CD4-positive, alpha-beta memory T cell (primary cell): ENCODE results near the gene FEN1. TPM values are rescaled to one million over a fixed set of nuclear protein-coding genes. Genes with fewer than 3 reads are reported as not detected.

Experiments used
- CTCF ChIA-PET: fragments of 350-600 bp; sonication (Branson Sonifier 250); formaldehyde crosslinking; loops from one replicate; lab custom pipeline; 2021; ENCODE audit warnings: inconsistent platforms; ENCODE audit not compliant: partially characterized antibody; lab: Charles Lee
- POLR2A ChIA-PET: fragments of 350-600 bp; sonication (Branson Sonifier 250); formaldehyde crosslinking; loops from one replicate; lab custom pipeline; 2021; ENCODE audit not compliant: partially characterized antibody; lab: Charles Lee
- DNase-seq, 5 donors: peaks; one replicate each; pipeline versions ENCODE4 v3.0.0 to v3.0.0-alpha.2; 2020 to 2022; ENCODE audit warnings: mixed read lengths in 1 of 5
- H3K27ac ChIP-seq: one replicate; pipeline ENCODE4 v1.7.0; 2013; ENCODE audit warnings: low read depth, low read length
- H3K27me3 ChIP-seq: 2 replicates; pipeline ENCODE4 v1.7.0; 2013; ENCODE audit warnings: mild to moderate bottlenecking, low read length, moderate library complexity; ENCODE audit not compliant: insufficient read depth
- H3K36me3 ChIP-seq: 2 replicates; pipeline ENCODE4 v1.7.0; 2013; ENCODE audit warnings: mild to moderate bottlenecking, low read length, moderate library complexity; ENCODE audit not compliant: insufficient read depth
- H3K4me1 ChIP-seq: 2 replicates; pipeline ENCODE4 v1.7.0; 2013; ENCODE audit warnings: mild to moderate bottlenecking, low read length, moderate library complexity; ENCODE audit not compliant: insufficient read depth
- H3K4me3 ChIP-seq, 2 donors: one replicate each; pipeline ENCODE4 v1.7.0; 2013; ENCODE audit warnings: low read length in 2 of 2, mild to moderate bottlenecking in 1 of 2
- H3K9me3 ChIP-seq, 2 donors: one replicate each; pipeline ENCODE4 v1.7.0; 2013; ENCODE audit warnings: low read length in 2 of 2, control low read depth in 1 of 2; ENCODE audit not compliant: control insufficient read depth in 1 of 2
- H3K27ac Mint-ChIP-seq, 7 donors: one replicate each; pipeline ENCODE4 v1.8.0; 2020 to 2021; ENCODE audit warnings: mixed read lengths in 7 of 7, mild to moderate bottlenecking in 6 of 7, inconsistent platforms in 3 of 7, moderate library complexity in 3 of 7
- H3K27me3 Mint-ChIP-seq, 2 donors: one replicate each; pipeline ENCODE4 v1.8.0; 2020 to 2021; ENCODE audit warnings: mixed read lengths in 2 of 2
- H3K36me3 Mint-ChIP-seq, 2 donors: one replicate each; pipeline ENCODE4 v1.8.0; 2020 to 2021; ENCODE audit warnings: mixed read lengths in 2 of 2, inconsistent platforms in 1 of 2, mild to moderate bottlenecking in 1 of 2
- H3K4me1 Mint-ChIP-seq, 4 donors: one replicate each; pipeline ENCODE4 v1.8.0; 2020 to 2021; ENCODE audit warnings: mixed read lengths in 4 of 4, mild to moderate bottlenecking in 1 of 4
- H3K4me3 Mint-ChIP-seq, 8 donors: one replicate each; pipeline ENCODE4 v1.8.0; 2020 to 2021; ENCODE audit warnings: mixed read lengths in 8 of 8, mild to moderate bottlenecking in 7 of 8, moderate library complexity in 6 of 8, inconsistent platforms in 3 of 8
- H3K9me3 Mint-ChIP-seq, 8 donors: one replicate each; pipeline ENCODE4 v1.8.0; 2020 to 2021; ENCODE audit warnings: mixed read lengths in 8 of 8, mild to moderate bottlenecking in 5 of 8, inconsistent platforms in 3 of 8, moderate library complexity in 1 of 8
- intact Hi-C: fragments of 100-400 bp; cut with micrococcal nuclease; formaldehyde crosslinking; loops from one replicate; pipeline ENCODE4 v1.15.1; 2023
- polyA plus RNA-seq, 2 donors: library from polyadenylated mRNA; unstranded; fragments of 300-500 nt; fragmentation: Illumina TruSeq; gene quantifications; one replicate each; pipeline ENCODE4 v1.2.3, GENCODE V29; 2021
- total RNA-seq, 2 experiments: library from RNA; stranded (reverse); gene quantifications; one replicate each; pipeline ENCODE4 v1.2.3, GENCODE V29; 2021

FEN1 gene
- total and polyA plus RNA-seq, 4 experiments from 2014 or later, result 7.4 to 15.4 (median 10.4) TPM

DNA sequence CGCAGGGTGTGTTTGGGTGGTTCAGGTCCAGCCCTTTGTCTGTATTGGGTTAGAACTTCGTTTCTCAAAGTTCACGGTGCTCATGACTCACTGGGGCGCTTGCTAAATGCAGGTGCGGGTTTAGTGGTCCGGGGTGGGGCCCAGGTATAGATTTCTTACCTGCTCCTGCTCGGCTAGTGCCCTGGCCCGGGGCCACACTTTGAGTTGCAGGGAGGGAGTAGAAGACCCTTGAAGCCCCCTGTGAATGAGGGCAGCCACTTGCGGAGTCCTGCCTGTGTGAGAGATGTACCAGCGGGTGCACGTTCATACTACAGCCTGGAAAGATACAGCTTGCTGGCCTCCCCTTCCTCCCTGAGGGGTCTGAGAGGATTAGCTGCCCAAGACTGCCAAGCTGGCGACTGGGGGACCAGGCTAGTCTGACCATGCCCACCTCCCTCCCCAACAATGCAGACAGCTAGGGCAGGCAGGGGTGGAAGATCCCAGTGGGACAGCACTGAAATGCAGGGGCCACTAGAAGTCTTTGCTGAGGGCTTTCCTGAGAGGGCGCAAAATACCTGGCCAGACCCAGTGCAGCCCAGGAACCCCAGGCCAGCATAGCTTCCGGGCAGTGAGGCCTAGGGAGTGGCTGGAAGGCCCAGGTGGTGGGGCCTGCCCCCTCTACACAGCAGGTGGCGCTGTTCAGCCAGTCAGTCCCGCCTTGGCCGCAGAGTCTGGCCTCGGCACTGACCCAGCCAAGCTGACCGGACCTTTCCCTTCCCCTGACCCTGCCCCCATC, 45.3 kb upstream of the FEN1 start:
- H3K27me3 Mint-ChIP-seq, result peaks cover 11 to 12% of the 10 kb centered on the region in 2 donors
- peak overlapping the region in 1 of 7 donors; percentile 12 for H3K27ac Mint-ChIP-seq
- peaks cover 7% of the 10 kb centered on the region for H3K4me1 ChIP-seq
- ChIA-PET CTCF (interaction anchor here (0.9 to 2.2 kb wide), 8 partner anchors 14 to 361 kb away, joined by 3 to 14 read pairs (median 4); no protein-coding TSS in a partner anchor), POLR2A (interaction anchor here (0.8 kb wide), 1 partner anchor 43 kb away, joined by 4 read pairs; no protein-coding TSS in a partner anchor)
- no peaks in the 10 kb centered on the region for H3K36me3 Mint-ChIP-seq
- H3K27ac ChIP-seq, result no peak overlapping the region
- no peaks in the 10 kb centered on the region for H3K27me3 ChIP-seq
- H3K9me3 ChIP-seq, result no peaks in the 10 kb centered on the region
- H3K4me3 Mint-ChIP-seq, result no peak overlapping the region
- no peaks in the 10 kb centered on the region for H3K9me3 Mint-ChIP-seq
- no peaks in the 10 kb centered on the region for H3K36me3 ChIP-seq
- no peak overlapping the region for H3K4me3 ChIP-seq
- intact Hi-C loops, result no loop called here
- DNase-seq, result peak in 2 of 5 donors; percentile 18 to 26
- peaks cover 2 to 11% (median 5%) of the 10 kb centered on the region in 4 donors for H3K4me1 Mint-ChIP-seq

DNA sequence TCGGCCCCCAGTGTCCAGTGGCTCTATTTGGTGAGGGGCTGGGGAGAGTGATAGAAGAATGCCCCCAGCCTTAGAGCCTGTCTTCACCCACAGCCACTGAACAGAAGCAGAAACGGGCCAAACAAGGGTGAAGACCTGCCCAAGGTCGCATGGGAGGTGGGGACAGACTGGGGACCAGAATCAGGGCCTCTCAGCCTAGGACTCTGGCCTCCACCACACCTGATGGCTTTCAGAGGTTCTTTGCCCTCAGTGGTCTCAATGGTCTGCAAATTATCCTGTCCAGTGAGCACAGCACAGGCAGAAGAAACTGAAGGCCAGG, 44.8 kb upstream of the FEN1 start:
- ChIA-PET POLR2A (no interaction called here), CTCF (interaction anchor here (0.9 to 2.2 kb wide), 6 partner anchors 15 to 361 kb away, joined by 4 to 14 read pairs (median 4); no protein-coding TSS in a partner anchor)
- Mint-ChIP-seq H3K27me3 (peaks cover 11 to 12% of the 10 kb centered on the region in 2 donors), H3K4me3 (no peak overlapping the region), H3K9me3 (no peaks in the 10 kb centered on the region), H3K27ac (no peak overlapping the region), H3K36me3 (no peaks in the 10 kb centered on the region), H3K4me1 (peaks cover 2 to 11% (median 6%) of the 10 kb centered on the region in 4 donors)
- no peak overlapping the region for H3K4me3 ChIP-seq
- intact Hi-C loops, result no loop called here
- no peaks in the 10 kb centered on the region for H3K9me3 ChIP-seq
- no peaks in the 10 kb centered on the region for H3K27me3 ChIP-seq
- H3K27ac ChIP-seq, result no peak overlapping the region
- no peak for DNase-seq
- peaks cover 10% of the 10 kb centered on the region for H3K4me1 ChIP-seq
- no peaks in the 10 kb centered on the region for H3K36me3 ChIP-seq

DNA sequence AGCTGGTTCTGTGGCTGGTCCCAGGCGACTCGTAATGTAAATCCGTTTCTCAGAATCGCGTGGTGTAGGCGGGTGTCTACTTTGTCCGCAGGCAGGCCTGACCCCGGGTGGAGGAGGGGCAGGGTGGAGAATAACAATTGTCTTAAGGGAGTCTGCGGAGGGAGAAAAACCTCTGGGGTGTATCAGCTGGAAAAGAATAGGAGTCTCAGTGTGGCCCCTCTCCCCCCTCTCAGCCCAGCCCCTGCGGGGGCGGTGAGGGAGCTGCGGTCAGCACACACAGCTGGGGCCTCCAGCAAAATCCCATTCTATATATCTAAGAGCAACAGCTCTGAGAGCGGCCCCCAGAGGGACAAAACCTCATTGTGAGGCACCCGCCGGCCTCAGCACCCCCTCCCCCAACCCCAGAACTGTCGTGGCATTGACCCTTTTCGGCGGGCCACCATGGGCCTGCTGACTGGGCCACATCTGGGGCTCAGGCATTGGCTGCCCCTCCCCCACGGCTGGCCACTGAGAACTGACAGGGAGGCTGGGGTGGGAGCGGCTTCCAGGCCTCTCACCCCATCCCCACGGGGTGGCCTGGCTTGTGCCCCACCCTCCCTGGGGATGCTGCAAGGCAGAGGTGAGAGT, 43.0 kb upstream of the FEN1 start:
- no peak overlapping the region for H3K4me3 ChIP-seq
- H3K4me1 ChIP-seq, result peaks cover 10% of the 10 kb centered on the region
- Mint-ChIP-seq H3K4me1 (peaks cover 2 to 22% (median 11%) of the 10 kb centered on the region in 4 donors), H3K27me3 (peaks cover 11 to 14% of the 10 kb centered on the region in 2 donors), H3K27ac (peak overlapping the region in 1 of 7 donors; percentile 66), H3K4me3 (peak overlapping the region in 1 of 8 donors; percentile 18), H3K9me3 (no peaks in the 10 kb centered on the region), H3K36me3 (no peaks in the 10 kb centered on the region)
- H3K36me3 ChIP-seq, result no peaks in the 10 kb centered on the region
- DNase-seq, result no peak
- intact Hi-C loops, result no loop called here
- H3K9me3 ChIP-seq, result no peaks in the 10 kb centered on the region
- no peak overlapping the region for H3K27ac ChIP-seq
- ChIA-PET POLR2A (no interaction called here), CTCF (interaction anchor here (0.9 to 3.4 kb wide), 11 partner anchors 9 to 358 kb away, joined by 3 to 10 read pairs (median 3); no protein-coding TSS in a partner anchor)
- H3K27me3 ChIP-seq, result no peaks in the 10 kb centered on the region

DNA sequence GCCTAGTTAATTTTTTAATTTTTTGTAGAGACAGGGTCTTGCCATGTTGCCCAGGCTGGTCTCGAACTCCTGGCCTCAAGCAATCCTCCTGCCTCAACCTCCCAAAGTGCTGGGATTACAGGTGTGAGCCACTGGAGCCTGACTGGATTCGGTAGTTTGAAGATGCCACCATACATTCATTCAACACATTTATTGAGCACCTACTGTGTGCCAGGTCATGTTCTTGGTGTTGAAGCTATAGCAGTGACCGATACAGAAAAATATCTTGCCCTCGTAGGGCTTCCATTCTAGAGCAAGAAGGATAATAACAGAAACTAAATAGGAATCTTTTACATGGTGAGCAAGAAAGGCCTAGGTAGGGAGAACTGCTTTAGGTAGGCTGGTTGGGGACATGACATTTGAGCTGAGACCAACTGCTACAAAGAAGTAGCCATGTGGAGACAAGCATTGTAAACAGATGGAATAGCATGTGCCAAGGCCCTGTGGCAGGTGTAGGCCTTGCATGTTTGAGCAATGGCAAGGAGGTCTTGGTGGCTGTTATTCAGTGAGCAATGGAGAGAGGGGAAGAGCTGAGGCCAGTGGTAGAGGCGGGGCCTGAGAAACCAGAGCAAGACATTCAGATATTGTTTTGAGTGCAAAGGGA, 42.0 kb upstream of the FEN1 start:
- Histone ChIP-seq H3K4me3 (no peak overlapping the region), H3K9me3 (no peaks in the 10 kb centered on the region), H3K36me3 (no peaks in the 10 kb centered on the region), H3K4me1 (peaks cover 10% of the 10 kb centered on the region), H3K27me3 (no peaks in the 10 kb centered on the region), H3K27ac (no peak overlapping the region)
- H3K27me3 Mint-ChIP-seq, result peaks cover 11 to 14% of the 10 kb centered on the region in 2 donors
- peak overlapping the region in 7 of 8 donors; percentile 22 to 71 (median 49) for H3K4me3 Mint-ChIP-seq
- DNase-seq, result no peak
- POLR2A ChIA-PET, result no interaction called here
- no peaks in the 10 kb centered on the region for H3K9me3 Mint-ChIP-seq
- H3K36me3 Mint-ChIP-seq, result no peaks in the 10 kb centered on the region
- CTCF ChIA-PET, result interaction anchor here (1.5 to 3.4 kb wide), 4 partner anchors 17 to 67 kb away, joined by 3 to 10 read pairs (median 4); no protein-coding TSS in a partner anchor
- intact Hi-C loops, result no loop called here
- H3K4me1 Mint-ChIP-seq, result peaks cover 2 to 25% (median 14%) of the 10 kb centered on the region in 4 donors
- H3K27ac Mint-ChIP-seq, result peak overlapping the region in 2 of 7 donors; percentile 6 to 42

DNA sequence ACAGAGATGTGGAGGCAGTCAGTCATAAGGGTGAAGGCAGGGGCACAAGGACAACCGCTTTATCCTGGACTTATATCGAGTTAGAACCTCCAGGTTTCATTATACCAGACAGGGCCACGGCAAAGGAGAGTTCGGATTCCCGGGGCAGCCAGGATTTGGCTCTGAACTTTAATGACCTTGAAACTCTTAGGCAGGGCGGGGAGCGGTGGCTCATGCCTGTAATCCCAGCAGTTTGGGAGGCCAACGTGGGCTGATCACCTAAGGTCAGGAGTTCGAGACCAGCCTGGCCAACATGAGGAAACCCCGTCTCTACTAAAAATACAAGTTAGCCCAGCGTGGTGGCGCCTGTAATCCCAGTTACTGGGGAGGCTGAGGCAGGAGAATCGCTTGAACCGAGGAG, 41.3 kb upstream of the FEN1 start:
- H3K4me3 ChIP-seq, result no peak overlapping the region
- H3K4me1 Mint-ChIP-seq, result peaks cover 2 to 31% (median 18%) of the 10 kb centered on the region in 4 donors
- DNase-seq, result no peak
- ChIA-PET CTCF (interaction anchor here (0.9 to 3.4 kb wide), 5 partner anchors 14 to 68 kb away, joined by 3 to 10 read pairs (median 4); no protein-coding TSS in a partner anchor), POLR2A (no interaction called here)
- H3K27me3 Mint-ChIP-seq, result peaks cover 11 to 14% of the 10 kb centered on the region in 2 donors
- H3K9me3 ChIP-seq, result no peaks in the 10 kb centered on the region
- H3K27ac Mint-ChIP-seq, result peak overlapping the region in 2 of 7 donors; percentile 6 to 42
- H3K27me3 ChIP-seq, result no peaks in the 10 kb centered on the region
- peak overlapping the region in 7 of 8 donors; percentile 22 to 85 (median 49) for H3K4me3 Mint-ChIP-seq
- peaks cover 16% of the 10 kb centered on the region for H3K4me1 ChIP-seq
- H3K36me3 ChIP-seq, result no peaks in the 10 kb centered on the region
- no peaks in the 10 kb centered on the region for H3K9me3 Mint-ChIP-seq
- no peaks in the 10 kb centered on the region for H3K36me3 Mint-ChIP-seq
- intact Hi-C loops, result no loop called here
- no peak overlapping the region for H3K27ac ChIP-seq

DNA sequence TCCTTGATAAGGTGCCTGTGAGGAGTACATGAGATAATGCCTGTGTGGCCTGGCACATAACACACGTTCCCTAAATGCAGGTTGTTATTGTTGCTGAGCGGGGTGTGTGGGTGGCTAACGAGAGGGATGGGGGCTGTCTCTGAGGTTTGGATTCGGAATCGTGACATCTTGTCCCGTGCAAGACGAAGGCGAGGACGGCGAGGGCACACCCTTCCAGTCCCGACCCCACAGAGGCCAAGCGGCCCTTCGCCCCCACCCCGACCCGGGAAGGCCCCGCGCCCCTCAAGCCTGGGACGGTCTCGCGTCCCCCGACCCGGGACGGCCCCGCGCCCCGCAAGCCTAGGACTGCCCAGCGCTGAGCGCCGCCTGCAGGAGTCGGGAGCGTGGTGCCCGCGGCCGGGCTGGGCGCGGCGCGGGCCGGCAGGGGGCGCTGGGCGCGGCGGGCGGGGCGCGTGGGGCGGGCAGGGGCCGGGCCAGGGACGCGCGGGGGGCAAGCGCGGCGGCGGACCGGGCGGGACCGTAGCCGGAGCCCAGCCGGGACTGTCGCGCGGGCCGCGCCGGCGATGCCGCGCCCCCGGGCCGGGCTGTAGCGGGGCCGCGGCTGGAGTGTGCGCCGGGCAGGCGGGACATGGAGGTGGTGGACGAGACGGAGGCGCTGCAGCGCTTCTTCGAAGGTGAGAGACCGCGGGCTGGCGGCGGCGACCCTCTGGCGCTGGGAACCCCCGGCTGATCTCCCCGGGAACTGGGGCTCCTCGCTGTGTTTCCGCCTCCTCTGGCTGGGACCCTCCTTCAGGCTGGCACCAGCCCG, 40.4 kb upstream of the FEN1 start, which contains the start of gene MYRF:
Gene MYRF (plus strand): TSS at position 520 of the 808 bp plus-strand sequence. CDS start 109 bp downstream, at position 629.
- no peak within 1 kb of the TSS for H3K27ac ChIP-seq
- DNase-seq, result peak; percentile 46 to 70 (median 56)
- intact Hi-C loops, result no loop called here
- CTCF ChIA-PET, result interaction anchor here (0.9 to 3.4 kb wide), 2 partner anchors 13 to 19 kb away, joined by 4 to 10 read pairs; no protein-coding TSS in a partner anchor
- peak within 1 kb of the TSS; percentile 65 to 85 (median 76) for H3K4me3 Mint-ChIP-seq
- peak within 1 kb of the TSS in 1 of 2 donors; percentile 28 for H3K4me3 ChIP-seq
- peak within 1 kb of the TSS; percentile 30 to 78 (median 57) for H3K27ac Mint-ChIP-seq
- no peaks in the 10 kb centered on the region for H3K9me3 ChIP-seq
- peaks cover 11 to 14% of the 10 kb centered on the region in 2 donors for H3K27me3 Mint-ChIP-seq
- POLR2A ChIA-PET, result no interaction called here
- H3K27me3 ChIP-seq, result no peaks in the 10 kb centered on the region
- H3K4me1 ChIP-seq, result peaks cover 17% of the 10 kb centered on the region
- H3K36me3 Mint-ChIP-seq, result no peaks in the 10 kb centered on the region
- H3K9me3 Mint-ChIP-seq, result no peaks in the 10 kb centered on the region
- H3K36me3 ChIP-seq, result no peaks in the 10 kb centered on the region
- H3K4me1 Mint-ChIP-seq, result peaks cover 2 to 39% (median 21%) of the 10 kb centered on the region in 4 donors
